DND-41 (cell line): ENCODE results near the gene CIC.

Experiments
- EZH2 ChIP-seq: IDR thresholded peaks from 3 replicates; pipeline ENCODE4 v1.6.1; 2012; ENCODE audit warnings: borderline replicate concordance, low read depth, mild to moderate bottlenecking, moderate library complexity, low read length, inconsistent platforms; ENCODE audit not compliant: severe bottlenecking
- TF ChIP-seq, protein P1 (sequence below): IDR thresholded peaks from 2 replicates; pipeline ENCODE4 v1.5.1; 2012; ENCODE audit warnings: borderline replicate concordance, low read length, moderate library complexity, mild to moderate bottlenecking; ENCODE audit not compliant: poor library complexity, severe bottlenecking; ENCODE audit errors: extremely low read depth

DNA sequence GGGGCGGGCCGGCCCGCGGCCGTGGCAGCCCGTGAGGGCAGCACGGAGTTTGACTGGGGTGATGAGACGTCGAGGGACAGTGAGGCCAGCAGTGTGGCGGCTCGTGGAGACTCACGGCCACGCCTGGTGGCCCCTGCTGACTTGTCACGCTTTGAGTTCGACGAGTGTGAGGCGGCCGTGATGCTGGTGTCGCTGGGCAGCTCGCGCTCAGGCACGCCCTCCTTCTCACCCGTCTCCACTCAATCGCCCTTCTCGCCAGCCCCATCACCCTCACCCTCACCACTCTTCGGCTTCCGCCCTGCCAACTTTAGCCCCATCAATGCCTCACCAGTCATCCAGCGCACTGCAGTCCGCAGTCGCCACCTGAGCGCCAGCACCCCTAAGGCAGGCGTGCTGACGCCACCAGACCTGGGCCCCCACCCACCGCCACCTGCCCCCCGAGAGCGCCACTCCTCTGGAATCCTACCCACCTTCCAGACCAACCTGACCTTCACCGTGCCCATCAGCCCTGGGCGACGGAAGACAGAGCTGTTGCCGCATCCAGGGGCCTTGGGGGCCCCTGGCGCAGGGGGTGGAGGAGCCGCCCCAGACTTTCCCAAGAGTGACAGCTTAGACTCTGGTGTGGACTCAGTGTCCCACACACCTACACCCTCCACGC lies 4.5 kb downstream of the CIC start:
- TF ChIP-seq, protein P1, sequence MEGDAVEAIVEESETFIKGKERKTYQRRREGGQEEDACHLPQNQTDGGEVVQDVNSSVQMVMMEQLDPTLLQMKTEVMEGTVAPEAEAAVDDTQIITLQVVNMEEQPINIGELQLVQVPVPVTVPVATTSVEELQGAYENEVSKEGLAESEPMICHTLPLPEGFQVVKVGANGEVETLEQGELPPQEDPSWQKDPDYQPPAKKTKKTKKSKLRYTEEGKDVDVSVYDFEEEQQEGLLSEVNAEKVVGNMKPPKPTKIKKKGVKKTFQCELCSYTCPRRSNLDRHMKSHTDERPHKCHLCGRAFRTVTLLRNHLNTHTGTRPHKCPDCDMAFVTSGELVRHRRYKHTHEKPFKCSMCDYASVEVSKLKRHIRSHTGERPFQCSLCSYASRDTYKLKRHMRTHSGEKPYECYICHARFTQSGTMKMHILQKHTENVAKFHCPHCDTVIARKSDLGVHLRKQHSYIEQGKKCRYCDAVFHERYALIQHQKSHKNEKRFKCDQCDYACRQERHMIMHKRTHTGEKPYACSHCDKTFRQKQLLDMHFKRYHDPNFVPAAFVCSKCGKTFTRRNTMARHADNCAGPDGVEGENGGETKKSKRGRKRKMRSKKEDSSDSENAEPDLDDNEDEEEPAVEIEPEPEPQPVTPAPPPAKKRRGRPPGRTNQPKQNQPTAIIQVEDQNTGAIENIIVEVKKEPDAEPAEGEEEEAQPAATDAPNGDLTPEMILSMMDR: no peak
- TF ChIP-seq EZH2: no peak
